Stimulated activated CD8-positive, alpha-beta memory T cell treated with anti-CD3 and anti-CD28 coated beads, Interleukin-2, amount 100 ng/mL, for 1 hour (primary cell): ENCODE measurements around the gene LGALS8.
A peak's percentile ranks its signal among the peaks of the same experiment; 100 is the strongest.
"Not testable (repeated sequence)": the region's sequence is repeated elsewhere in the genome, so short reads cannot be mapped to it uniquely, and the experiment has no call there.

Experiments used
- DNase-seq, 2 donors: peaks; one replicate each; pipeline ENCODE4 v3.0.0-alpha.2; 2020; ENCODE audit warnings: low read depth in 2 of 2

LGALS8 gene

GRCh38 chr1:236523704-236524141 is at the start of gene LGALS8:
Gene LGALS8, plus strand, starts transcription at chr1:236523982. Its CDS starts 2,089 bp downstream, at chr1:236526071.
- DNase-seq: peak; percentile 67 to 76

DNA sequence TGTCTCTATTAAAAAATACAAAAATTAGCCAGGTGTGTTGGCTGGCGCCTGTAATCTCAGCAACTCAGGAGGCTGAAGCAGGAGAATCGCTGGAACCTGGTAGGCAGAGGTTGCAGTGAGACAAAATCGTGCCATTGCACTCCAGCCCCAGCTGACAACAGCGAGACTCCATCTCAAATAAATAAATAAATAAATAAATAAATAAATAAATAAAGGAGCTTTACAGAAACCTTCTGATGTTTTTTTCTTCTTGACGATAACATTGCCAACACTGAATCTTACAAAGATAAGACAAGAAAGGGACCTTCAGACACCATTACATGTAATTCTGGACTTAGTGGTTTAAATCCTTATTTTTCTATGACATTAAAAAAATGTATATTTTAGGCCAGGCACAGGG is 47.8 kb upstream of the LGALS8 start:
- DNase-seq: no peak

DNA sequence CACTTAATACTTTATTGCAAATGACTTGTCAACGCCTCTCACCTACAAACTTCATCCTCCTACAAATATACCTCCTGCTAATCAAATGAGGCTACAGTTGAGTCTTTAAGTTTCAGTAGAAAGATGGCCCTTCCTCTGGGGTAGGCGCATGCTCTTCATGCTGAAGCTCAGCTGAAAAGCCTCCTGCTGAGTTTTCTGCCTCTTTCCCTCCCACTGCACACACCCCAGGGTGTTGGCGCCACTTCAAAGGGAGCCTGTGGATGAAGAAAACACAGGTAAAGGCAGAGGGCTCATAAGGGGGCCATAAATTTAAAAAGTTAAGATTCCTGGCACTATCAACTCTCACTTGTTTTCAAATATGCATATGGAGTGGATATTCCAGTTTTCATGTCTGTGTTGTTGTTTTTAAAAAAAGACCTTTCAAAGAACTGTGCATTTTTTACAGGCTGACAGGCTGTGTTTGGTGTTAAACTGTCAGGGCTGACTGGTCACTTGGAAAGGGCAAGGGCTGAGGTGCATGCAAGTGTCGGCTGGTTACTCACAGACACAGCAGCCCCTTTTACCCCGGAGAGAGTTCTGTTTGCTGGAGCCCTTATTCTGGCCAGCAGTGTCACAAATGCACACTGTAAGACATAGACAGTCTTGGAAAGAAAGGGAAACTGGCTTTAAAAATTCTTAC is 42.9 kb upstream of the LGALS8 start:
- DNase-seq: no peak

DNA sequence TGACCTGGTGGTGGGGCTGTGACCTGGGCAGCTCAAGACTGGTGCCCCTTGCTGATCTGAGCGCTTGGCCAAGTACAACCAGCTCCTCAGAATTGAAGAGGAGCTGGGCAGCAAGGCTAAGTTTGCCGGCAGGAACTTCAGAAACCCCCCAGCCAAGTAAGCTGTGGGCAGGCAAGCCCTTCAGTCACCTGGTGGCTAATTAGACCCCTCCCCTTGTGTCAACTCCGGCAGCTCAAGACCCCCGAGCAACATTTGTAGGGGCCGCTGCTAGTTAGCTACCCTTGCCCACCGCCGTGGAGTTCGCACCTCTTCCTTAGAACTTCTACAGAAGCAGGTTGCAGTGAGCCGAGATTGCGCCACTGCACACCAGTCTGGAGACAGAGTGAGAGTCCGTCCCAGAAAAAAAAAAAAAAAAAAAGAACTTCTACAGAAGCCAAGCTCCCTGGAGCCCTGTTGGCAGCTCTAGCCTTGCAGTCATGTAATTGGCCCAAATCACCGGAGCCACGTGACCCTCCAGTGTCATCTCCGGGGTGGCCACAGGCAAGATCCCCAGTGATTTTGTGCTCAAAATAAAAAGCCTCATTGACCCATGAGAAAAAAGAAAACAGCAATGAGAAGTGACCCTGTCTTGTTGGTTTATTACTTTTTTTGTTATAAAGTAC is 39.3 kb upstream of the LGALS8 start:
- DNase-seq: no peak

DNA sequence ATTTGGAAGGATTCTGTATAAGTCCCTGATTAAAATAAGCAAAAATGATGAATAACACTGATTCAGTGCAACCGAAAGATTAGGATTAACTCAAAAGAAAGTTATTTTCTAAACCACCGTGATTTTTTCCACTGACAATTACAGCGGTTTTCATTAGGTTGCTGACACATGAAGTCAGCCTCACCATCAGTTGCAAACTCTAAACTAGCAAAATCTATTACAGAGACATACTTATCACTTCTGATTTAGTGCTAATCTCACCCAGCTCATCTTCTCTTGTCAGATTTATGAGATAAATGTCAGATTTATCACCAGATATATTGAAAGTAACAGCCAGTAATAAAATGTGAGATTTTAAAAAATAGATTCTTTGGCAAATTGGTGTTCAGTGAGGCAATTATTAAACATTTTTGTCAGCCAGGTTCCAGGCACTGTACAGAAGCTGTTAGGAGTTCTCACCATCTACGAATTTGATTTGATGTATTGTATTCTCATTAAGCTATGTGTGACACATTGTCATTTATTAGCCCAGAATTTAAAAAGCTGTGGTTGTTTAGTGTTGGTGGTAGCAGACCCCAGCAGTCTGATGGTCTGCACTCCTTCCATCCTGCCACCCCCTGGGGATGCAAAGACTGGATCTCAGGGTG is 37.3 kb upstream of the LGALS8 start:
- DNase-seq: no peak

GRCh38 chr1:236489161-236489560 is 34.6 kb upstream of the LGALS8 start:
- DNase-seq: not testable (repeated sequence)

DNA sequence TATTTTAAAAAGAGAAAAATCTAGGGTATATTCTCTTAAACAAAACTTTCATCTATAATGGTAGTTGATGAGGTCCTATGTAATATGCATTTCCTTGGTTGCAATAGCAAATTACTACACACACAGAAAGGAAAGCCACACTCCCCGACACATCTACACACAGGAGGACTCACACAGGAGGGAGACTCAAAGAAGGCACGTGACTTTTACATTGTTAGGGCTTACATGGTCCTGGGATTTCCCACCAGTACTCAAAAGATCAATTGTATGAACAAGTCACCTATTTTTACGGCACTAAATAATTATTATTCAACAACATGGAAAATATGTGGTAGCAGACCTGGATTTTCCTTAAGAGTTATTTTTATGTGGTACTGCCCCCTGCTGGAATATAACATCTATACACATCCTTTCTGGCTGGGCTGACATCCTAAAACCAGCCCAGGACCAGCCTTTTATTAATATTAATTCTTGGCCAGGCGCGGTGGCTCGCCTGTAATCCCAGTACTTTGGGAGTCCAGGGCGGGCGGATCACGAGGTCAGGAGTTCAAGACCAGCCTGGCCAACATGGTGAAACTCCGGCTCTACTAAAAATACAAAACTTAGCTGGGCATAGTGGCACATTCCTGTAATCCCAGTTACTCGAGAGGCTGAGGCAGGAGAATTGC is 33.9 kb upstream of the LGALS8 start:
- no peak for DNase-seq

- no peak for DNase-seq
Measured at GRCh38 chr1:236491469-236492136, 32.2 kb upstream of the LGALS8 start.

GRCh38 chr1:236492378-236492777 is 31.4 kb upstream of the LGALS8 start:
- no peak for DNase-seq

- no peak for DNase-seq
Measured at GRCh38 chr1:236494082-236494481, 29.7 kb upstream of the LGALS8 start.

- DNase-seq: no peak
Measured at GRCh38 chr1:236494586-236495466, 29.0 kb upstream of the LGALS8 start.

DNA sequence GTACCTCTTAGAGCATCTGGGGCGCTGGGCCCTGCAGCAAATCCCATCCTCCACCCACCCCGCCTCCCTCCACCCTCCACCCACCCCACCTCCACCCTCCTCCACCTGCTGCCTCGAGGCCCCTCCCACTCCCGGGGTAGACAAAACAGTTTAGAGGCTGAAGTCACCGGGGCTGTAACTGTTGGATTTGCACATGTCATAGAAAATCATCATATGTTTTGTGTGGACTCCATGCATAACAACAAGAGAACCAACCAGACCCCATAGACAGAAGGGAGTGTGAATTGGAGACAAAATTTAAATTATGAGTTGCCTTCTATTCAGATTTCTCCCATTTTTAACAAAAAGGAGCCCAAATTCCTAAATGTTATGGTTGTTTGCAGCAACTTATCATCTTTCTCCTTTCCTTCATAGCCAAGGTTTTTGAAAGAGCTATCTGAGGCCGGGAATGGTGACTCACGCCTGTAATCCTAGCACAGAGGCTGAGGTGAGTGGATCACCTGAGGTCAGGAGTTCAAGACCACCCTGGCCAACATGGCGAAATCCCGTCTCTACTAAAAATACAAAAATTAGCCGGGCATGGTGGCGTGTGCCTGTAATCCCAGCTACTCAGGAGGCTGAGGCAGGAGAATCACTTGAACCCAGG is 28.2 kb upstream of the LGALS8 start:
- DNase-seq: no peak

DNA sequence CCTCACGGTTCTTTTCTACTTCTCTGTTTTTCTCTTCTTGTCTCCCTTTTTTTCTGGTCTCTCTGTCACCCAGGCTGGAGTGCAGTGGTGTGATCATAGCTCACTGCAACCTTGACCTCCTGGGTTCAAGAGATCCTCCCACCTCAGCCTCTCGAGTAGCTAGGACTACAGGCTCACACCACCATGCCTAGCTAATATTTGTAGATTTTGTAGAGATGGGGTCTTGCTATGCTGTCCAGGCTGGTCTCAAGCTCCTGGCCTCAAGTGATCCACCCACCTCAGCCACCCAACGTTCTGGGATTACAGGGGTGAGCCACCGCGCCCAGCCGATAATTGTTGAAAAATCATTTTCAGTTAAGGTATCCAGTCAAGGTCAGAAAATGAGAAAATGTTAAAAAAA is 25.9 kb upstream of the LGALS8 start:
- no peak for DNase-seq

DNA sequence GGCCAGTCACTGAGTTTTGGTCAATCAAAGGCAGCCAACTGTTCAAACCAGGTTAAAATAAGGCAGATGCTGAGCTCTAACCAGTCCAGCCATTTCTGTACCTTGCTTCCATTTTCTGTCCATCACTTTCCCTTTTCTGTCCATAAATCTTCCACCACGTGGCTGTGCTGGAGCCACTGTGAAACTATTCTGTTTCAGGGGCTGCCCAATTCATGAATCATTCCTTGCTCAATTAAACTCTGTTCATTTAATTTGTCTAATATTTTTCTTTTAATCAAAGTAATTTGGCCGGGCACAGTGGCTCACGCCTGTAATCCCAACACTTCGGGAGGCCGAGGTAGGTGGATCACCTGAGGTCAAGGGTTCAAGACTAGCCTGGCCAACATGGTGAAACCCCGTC is 22.7 kb upstream of the LGALS8 start:
- no peak for DNase-seq

DNA sequence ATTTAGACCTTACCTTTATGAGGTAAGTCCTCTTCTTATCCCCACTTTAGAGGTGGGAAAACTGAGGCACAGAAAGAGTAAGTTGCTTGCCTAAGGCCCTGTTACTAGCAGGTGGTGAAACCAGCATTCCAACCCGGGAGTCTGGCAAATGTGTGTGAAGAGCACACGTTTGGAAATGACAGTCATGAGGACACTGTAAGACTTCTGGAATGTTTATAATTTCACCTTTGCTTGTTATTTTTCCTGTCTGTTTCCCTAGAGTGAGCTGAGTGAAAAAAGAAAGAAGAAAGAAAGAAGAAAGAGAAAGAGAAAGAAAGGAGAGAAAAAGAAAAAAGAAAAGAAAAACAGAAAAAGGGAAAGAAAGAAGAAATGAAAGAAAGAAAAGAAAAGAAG is 21.2 kb upstream of the LGALS8 start:
- no peak for DNase-seq

GRCh38 chr1:236502972-236503639 is 20.7 kb upstream of the LGALS8 start:
- no peak for DNase-seq

- not testable (repeated sequence) for DNase-seq
Measured at GRCh38 chr1:236504338-236504737, 19.4 kb upstream of the LGALS8 start.

GRCh38 chr1:236507022-236507700 is 16.6 kb upstream of the LGALS8 start:
- DNase-seq: no peak

DNA sequence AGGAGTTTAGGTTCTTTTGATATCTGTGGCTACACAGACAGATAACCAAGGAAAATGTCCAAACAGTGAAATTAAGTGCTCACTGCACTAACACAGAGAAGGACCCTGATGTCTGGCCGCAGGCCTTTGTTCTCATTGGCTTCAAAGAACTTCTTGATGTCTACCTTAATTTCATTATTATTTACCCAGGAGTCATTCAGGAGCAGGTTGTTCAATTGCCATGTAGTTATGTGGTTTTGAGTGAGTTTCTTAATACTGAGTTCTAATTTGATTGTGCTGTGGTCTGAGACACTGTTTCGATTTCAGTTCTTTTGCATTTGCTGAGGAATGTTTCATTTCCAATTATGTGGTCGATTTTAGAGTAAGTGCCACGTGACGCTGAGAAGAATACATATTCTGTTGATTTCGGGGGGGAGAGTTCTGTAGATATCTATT is 15.2 kb upstream of the LGALS8 start:
- DNase-seq: no peak
